ENCODE data around the gene COPS6.
A peak's percentile ranks its signal among the peaks of the same experiment; 100 is the strongest.

Gene COPS6

DNA sequence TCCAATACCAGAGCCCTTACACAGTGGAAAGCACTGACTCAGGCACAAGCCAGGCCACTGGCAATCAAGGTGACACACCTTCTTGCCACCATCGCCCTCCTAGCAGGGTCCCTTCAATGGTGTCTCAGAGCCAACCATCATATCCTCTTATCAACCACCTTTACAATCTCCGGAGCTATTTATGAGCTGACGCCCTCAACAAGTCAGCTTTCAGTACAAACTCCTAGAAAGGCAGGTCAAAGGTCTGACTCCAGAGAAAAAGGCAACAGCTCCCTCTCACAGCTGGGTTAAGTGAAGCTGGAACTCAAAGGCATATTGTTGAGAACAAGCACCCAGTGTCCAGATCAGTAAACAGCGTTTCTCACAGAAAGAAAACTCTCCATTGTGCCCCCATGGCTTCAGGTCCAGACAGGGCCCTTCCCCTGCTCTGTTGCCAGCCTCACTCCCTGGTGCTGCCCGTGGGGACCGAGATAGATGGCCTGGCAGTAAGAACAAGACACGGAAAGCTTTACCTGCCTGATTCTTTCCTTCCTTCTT, 9.7 kb upstream of the COPS6 start:
- no peak for DNase-seq (ENCODE audit: low spot score)

DNA sequence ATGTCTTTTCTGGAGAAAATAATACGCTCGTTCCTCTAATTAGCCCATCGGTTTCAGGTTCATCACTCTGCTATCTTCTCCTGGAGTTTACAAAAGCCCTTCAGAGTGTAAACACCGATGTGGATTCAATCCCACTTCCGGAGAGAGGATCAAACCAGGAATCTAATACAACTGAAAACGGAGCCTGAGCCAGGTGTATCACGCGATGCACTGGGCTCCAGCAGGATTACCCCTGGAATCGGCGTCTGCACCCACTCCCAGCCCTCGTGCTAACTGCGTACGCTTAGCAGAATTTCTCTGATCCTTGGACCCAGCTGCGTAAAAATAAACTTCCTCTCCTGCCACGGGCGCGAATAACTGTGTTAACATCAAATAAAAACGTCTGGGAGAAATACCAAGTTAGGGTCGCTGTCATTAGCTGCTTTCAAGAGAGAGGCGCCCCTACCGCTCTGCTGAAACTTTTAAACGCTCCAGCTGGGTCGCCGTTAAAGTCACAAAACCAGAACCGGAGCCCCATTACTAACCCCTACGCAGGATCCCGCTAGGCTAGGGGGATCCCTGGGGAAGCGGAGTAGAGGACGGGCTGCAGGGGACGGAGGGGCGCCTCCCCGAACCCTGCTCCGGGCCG, 7.7 kb upstream of the COPS6 start:
- DNase-seq (ENCODE audit: low spot score) = no peak

DNA sequence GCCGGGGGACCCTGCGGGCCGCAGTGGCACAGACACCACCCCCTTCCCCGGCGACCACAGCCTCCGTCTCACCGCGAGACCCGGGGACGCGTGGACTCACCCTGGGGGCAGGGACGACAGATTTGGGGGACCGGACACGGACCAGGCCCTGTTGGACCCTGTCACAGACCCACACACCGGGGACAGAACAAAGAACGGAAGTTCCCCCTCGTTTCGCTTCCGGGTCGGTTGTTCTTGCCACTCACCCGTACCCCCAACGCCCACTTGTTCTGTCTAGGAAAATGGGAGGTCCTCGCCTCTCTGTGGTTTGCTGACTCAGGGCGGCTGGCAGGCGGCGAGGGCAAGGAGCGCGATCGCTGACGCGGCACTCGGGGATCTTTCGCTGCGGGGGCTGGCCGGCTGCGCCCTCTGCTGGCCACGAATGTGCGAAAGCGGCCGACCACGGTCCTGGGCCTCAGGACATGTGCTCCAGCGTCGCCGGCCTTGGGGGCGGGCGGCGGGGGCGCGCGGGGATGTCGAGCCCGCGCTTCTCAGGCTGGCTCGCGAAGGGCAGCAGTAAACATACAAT, 7.2 kb upstream of the COPS6 start, which contains the start of gene ZNF3:
Gene ZNF3, minus strand, starts transcription at position 189 of the 568 bp plus-strand sequence. CDS start 4,366 bp downstream, outside the sequence.
- peak; percentile 92 for DNase-seq (ENCODE audit: low spot score)

DNA sequence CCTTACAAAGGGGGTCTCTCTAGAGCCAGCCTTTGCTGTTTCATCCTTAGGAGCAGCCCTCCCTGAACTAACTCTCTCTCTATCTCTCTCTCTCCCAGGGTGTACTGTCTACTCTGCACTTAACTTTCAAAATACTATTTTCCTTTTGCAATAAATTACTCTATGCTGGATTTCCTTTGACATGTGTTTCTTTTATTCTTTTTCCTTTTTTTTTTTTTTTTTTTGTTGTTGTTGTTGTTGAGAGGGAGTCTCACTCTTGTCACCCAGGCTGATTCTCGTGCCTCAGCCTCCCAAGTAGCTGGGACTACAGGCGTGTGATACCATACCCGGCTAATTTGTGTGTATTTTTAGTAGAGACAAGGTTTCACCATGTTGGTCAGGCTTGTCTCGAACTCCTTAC, 5.8 kb upstream of the COPS6 start:
- no peak for DNase-seq (ENCODE audit: low spot score)

DNA sequence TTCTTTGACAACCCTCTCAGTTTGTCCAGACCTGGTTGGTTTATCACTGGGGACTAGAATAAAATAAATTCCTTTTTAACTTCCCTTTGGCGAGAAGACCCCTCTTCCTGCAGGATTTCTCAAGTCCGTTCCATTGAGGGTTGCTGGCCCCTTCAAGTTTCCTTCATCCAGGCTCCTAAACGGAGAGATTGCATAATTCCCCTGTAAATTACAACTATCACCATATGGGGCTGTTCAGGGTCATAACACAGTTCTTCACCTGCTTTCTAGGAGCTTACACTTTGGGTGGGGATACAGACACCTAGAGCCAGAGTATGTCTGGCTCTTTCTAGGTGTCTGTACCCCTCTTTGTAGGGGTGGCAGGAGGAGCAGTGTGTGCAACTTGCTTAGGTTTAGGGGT, 3.3 kb upstream of the COPS6 start:
- no peak for DNase-seq (ENCODE audit: low spot score)

DNA sequence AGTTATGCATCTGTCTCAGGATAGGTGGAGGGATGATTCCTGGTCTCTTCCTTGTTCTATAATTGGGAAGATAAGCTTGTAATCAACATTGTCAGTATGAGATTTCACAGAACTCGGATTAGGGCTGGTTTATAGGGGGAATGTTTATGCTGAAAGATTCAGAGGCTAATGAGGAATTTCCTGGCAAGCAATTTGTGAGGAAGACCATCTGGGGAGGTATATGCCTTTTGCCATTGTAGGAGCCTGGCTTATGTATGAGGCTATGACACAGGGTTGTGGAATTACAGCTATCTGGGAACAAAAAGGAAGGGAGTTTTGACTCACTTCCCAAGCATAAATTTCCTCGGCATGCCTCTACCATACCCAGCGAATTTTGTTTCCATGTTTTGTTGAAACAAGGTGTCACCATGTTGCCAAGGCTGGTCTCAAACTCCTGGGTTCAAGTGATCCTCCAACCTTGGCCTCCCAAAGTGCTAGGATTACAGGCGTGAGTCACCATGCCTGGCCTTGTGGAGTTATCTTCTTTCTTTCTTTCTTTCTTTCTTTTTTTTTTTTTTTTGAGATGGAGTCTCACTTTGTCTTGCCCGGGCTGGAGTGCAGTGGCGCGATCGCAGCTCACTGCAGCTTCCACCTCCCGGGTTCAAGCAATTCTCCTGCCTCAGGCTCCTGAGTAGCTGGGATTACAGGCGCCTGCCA, 1.6 kb upstream of the COPS6 start:
- DNase-seq (ENCODE audit: low spot score) = no peak

DNA sequence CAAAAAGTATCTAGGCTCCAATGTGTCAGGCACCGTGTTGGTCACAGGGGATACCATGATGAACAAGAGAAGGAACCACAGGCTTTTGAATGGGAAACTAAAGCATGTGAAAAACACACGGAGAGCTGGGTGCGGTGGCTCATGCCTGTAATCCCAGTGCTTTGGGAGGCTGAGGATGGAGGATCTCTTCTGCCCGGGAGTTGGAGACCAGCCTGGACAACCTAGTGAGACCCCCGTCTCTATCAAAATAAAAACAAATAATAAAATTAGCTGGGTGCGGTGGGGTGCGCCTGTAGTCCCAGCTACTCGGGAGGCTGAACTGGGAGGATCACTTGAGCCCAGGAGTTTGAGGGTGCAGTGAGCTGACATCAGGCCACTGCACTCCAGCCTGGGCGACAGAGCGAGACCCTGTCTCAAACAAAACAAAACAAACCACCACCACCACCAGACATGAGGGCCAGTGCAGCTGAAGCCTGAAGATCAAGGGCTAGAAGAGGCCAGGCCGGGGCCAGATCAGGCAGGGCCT, 611 bp upstream of the COPS6 start:
- no peak for DNase-seq (ENCODE audit: low spot score)

DNA sequence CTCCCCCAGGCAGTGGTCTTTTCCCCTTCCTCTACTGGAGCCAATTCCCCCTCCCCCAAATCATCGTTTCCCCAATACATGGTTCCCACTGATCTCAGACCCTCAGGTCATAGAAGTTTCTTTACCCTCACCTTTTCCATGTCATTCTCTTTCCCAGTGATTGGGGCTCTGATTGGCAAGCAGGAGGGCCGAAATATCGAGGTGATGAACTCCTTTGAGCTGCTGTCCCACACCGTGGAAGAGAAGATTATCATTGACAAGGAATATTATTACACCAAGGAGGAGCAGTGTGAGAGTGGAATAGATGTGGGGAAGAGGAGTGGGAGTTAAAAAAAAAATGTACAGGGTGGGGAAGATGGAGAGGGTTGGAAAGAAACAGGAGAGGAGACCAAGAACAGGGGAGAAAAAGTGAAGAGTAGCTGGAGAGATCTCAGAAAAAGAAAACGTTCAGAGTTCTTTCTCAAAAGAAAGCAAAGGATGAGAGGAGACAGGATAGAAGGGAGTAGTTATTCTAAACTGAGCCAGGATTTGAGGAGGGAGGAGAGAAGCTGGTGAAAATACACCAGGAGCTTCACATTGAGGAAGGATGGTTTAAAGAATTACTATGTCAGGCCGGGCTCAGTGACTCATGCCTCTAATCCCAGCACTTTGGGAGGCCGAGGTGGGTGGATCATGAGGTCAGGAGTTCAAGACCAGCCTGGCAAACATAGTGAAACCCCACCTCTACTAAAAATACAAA, 858 bp downstream of the COPS6 start:
- no peak for DNase-seq (ENCODE audit: low spot score)

DNA sequence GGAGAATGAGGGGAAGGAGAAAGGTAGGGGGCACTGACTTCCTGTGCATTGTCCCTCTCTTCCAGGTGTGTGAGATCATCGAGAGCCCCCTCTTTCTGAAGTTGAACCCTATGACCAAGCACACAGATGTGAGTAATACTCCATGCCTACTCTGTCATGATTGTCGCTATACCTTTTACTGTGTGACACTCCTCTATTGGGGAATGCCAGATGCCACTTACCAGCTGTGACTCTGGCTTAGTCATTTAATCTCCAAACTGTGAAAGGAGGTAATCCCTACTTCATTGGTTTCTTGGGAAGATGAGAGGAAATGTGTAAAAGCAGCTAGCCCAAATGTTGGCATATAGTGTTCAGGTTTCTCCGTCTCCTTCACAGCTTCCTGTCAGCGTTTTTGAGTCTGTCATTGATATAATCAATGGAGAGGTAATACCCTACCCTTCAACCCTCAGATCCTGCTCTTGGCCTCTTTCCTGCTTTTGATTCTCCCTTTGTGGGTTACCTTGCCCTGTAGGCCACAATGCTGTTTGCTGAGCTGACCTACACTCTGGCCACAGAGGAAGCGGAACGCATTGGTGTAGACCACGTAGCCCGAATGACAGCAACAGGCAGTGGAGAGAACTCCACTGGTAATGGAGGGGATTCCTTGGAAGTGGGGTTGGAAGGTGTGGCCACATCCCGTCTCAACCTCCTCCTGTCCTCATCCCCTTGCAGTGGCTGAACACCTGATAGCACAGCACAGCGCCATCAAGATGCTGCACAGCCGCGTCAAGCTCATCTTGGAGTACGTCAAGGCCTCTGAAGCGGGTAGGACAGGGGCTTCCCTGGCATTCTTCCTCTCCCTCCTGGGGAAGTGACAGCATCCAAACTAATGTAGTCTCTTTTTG, 2.0 kb downstream of the COPS6 start:
- DNase-seq (ENCODE audit: low spot score) = no peak

DNA sequence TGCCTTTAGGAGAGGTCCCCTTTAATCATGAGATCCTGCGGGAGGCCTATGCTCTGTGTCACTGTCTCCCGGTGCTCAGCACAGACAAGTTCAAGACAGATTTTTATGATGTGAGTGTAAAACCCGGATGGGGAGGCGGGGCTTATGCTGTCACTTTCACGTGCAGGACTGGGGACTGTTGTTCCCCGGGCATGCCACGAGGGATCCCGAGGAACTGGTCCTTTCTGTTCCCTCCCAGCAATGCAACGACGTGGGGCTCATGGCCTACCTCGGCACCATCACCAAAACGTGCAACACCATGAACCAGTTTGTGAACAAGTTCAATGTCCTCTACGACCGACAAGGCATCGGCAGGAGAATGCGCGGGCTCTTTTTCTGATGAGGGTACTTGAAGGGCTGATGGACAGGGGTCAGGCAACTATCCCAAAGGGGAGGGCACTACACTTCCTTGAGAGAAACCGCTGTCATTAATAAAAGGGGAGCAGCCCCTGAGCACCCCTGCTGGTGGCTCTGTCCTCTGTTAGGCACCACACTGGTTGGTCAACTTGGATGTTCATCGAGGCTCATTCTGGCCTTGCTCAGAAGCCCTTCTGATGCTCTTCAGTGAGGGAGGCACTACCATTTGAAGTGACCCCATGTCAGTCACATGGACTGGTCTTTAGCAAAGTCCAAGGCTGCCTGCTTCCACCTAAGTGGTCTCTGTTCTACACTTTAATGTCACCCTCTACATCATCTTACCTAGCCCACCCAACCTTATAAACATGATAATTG, 2.8 kb downstream of the COPS6 start:
- DNase-seq (ENCODE audit: low spot score) = no peak

DNA sequence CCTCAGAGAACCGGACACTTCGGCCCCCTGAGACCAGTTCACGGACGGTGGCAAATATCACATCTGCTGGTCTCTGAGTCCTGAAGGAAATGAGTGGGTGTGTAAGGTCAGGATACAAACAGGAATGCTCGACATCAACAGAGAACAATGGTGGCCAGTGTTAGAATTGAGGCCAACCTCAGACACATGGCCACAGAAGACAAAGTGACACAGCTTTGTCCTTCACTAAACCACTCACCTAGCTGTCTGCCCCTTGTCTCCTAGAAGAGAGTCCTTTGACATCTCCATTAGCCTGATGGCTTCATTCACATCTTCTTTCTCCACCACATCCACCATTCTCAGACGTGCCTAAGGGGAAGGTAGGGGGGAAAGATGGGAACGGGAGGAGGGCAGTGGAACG, 4.3 kb downstream of the COPS6 start:
- DNase-seq (ENCODE audit: low spot score) = no peak

DNA sequence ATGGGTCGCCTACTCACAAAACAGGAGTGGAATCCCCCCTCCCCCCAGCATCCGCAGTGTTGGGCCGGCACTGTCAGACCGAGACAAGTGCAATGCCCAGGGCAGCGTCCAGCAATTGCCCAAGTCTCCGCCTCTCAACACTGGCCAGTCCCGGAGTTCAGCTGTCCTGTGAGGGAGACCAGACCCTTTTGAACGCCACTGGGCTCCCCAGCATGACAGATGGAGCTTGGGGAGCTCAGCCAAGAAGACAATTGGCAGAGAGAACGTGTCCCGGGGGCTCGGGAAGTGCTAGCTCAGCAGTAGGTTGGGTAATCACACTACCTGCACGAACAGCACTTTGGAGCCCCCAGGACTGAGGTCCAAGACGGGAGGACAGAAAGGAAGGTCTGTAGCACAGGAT, 4.7 kb downstream of the COPS6 start:
- no peak for DNase-seq (ENCODE audit: low spot score)

DNA sequence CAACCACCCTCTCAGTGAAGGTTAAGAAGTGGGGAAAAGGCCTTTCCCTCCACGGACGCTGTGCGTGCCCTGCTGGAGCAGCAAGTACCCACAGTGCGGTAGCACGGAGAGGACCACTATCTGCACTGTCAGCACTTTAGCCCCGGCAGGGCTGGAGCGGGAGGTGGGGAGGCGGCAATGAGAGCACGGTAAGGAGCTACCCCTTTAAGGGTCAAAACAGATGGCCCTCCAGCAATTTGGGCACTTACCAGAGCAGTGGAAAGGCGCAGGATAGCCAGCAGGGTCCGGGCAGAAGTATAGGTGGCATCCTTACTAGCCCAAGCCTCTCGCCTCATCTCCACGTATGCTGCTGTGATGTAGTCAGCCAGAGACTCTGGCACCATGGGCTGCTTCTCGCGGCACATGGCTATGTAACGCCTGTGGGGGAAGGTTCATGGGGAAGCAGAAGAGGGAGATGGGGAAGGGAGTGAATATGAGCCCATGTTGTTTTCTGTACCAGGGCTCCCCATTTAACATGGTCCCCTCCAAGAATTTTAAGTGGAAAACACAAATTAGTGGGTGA, 5.2 kb downstream of the COPS6 start:
- no peak for DNase-seq (ENCODE audit: low spot score)

DNA sequence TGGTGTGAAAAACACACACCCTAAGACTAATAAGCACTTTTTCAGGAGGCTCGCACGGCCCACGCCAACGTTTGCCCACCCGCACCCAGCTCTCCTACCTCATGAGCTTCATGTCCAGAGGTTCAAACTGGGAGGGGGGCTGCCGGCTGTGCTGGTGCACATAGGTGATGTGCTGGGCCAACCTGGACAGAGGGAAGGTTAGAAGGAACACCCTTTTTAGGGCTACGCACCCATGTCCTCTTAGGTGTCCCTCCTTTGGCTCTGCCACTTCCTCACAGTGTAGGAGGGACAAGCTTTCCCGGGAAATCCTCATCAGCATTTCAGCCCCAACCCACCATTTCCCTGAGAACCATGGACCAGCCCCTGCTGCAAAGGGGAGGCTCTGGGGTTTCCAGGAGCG, 6.5 kb downstream of the COPS6 start:
- no peak for DNase-seq (ENCODE audit: low spot score)

DNA sequence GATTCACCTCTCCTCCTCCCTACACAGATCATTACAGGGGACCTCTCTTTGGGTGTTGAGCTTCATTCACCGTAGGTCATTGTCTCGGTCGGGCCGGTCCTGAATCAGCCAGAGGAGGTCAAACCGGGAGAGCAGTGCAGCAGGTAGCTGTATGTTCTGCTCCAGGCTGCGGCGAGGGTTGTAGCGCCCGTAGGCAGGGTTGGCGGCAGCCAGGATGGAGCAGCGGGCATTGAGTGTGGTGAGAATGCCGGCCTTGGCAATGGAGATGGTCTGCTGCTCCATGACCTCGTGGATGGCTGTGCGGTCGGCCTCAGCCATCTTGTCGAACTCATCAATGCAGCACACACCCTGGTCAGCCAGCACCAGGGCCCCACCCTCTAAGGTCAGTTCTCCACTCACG, 6.9 kb downstream of the COPS6 start:
- no peak for DNase-seq (ENCODE audit: low spot score)

DNA sequence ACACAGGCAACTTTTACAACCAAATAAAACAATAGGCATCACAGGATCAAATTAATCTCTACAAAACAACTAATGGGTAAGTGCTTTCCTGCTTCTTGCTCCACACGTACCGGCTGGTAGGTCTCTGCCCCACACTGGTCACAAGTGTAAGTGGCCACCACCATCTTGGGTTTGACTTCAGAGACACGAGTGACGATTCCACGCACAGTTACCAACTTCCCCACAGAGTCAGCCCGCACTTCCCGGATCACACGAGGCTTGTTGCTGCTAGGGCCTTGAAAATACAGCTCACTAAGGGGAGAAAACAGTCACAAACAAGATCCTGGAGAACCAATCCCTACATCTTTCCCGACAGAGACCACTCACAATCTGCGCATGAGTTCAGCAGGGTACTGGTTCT, 10.1 kb downstream of the COPS6 start:
- DNase-seq (ENCODE audit: low spot score) = no peak

DNA sequence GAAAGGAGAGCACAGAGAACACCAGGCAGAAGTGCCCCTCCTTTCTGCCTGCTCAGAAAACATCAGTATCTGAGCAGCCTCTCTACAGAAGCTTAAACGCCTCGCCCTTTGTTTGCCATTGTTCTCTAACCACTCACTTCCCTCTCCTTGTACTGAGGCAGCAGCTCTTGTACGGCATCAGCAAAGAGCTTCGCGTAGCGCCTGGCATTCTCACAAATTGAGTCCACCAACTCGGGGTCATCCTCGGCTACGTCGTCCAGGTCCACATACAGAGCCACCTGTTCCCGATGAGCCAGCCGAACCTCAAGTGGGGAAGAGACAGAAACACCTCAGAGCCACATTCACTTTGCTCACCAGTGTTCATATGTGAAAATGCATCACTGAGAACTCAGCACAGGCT, 10.7 kb downstream of the COPS6 start:
- DNase-seq (ENCODE audit: low spot score) = no peak

DNA sequence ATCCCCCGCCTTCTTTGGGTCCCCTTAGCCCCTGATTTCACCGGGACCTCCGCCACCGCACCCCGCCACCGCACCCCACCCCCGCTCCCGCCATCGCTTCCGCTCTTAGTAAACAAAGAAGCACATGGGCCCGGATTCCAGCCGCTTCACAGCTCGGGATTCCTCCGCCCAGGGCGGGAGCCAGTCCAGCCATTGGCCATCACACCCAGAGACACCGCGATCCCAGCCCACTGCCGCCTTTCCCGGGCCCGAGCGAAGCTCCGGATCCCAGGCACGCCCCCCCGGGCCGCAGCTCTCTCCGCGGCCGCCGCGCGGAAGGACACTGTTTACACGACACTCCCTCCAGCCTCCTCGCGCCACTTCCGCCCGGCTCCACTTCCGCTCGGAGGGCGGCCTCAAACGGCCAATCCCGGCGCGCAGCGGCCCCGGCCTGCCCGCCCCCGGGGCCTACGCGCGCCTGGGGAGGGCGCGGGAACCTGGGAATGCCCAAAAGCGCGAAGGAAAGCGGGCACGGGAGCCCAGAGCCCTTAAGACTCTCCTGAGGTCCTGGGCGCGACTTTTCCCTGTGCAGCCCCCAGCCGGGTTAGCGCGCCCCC, 11.7 kb downstream of the COPS6 start:
- DNase-seq (ENCODE audit: low spot score) = peak; percentile 95

DNA sequence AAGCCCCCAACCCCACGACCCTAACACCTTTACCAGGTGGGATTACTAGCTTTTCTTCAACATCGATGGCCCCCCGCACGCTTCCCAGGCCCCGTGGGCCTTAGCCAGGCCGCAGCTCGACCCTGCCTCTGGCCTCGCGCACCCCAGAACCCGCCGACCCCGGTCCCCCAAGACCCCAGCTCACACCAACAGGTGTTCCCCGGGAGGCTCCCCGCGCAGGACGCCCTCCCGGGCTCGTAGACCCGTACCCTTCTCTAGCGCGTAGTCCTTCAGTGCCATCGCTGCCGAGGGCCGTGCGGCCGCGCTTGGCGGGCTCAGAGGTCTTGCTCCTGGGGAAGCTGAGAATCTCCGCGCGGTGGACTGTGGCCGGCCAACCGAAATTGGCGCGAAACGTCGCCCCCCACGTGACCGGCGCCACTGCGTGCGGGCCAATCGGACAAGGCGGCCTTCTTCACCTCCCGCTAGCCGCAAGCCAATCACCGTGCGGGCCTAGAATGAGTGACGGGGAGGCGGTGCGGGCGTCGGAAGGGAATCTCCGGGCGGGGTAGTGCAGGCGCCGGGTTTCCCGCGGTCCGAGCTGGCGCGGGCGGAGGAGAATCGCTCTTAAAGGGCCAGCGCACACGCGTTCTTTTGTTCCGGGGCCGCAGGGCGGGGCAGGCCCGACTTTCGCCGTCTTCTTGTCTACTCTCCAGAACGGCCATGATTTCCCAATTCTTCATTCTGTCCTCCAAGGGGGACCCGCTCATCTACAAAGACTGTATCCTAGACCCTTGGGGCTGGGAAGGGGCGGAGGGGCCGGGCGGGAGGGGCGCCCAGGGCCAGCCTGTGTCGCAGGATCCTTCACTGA, 12.5 kb downstream of the COPS6 start, which contains the start of the genes AP4M1 and MCM7:
Gene AP4M1, plus strand, starts transcription at position 628 of the 847 bp plus-strand sequence. Its CDS starts 72 bp downstream, at position 700.
Gene MCM7, minus strand, starts transcription at position 382 of the 847 bp plus-strand sequence. Its CDS starts 103 bp downstream, at position 279.
- DNase-seq (ENCODE audit: low spot score) = peak; percentile 99
